Skeletal muscle satellite cell (primary cell): Measurements from ENCODE around the gene EVC.

ENCODE experiments used
- H3K27me3 ChIP-seq: 2 replicates; pipeline ENCODE4 v1.7.0; 2013; ENCODE audit warnings: low read length; ENCODE audit not compliant: control insufficient read depth, insufficient read depth
- H3K36me3 ChIP-seq: 2 replicates; pipeline ENCODE4 v1.7.0; 2013; ENCODE audit warnings: mild to moderate bottlenecking, control low read depth, low read length; ENCODE audit not compliant: insufficient read depth
- H3K4me1 ChIP-seq: 2 replicates; pipeline ENCODE4 v1.7.0; 2013; ENCODE audit warnings: low read length; ENCODE audit not compliant: control insufficient read depth, insufficient read depth
- H3K4me2 ChIP-seq: 2 replicates; pipeline ENCODE4 v1.7.0; 2013; ENCODE audit warnings: mild to moderate bottlenecking, low read length
- H3K4me3 ChIP-seq: 2 replicates; pipeline ENCODE4 v1.7.0; 2013; ENCODE audit warnings: low read length
- H3K9ac ChIP-seq: 2 replicates; pipeline ENCODE4 v1.7.0; 2013; ENCODE audit warnings: mild to moderate bottlenecking, low read depth, low read length, moderate library complexity
- H3K9me3 ChIP-seq: replicated peaks from 2 replicates; pipeline ENCODE4 v1.7.0; 2013; ENCODE audit warnings: mild to moderate bottlenecking, control low read depth, low read length

The EVC gene

DNA sequence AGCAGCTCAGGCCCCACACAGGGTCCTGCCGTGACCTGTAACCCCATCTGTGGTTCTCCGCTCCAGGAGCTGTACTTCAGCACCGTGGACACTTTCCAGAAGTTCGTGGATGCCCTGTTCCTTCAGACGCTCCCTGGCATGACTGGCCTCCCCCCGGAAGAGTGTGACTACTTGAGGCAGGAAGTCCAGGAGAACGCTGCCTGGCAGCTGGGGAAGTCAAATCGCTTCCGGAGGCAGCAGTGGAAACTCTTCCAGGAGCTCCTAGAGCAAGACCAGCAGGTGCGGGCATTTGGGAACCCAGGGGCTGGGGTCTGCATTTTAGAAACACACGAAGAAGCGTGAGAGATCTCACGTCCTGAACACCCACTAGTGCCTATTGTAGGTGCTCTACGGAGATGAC, 72.5 kb downstream of the EVC start:
- Histone ChIP-seq H3K36me3 (peaks cover 74% of the 10 kb centered on the region), H3K4me3 (no peak overlapping the region), H3K27me3 (no peaks in the 10 kb centered on the region), H3K4me2 (no peak overlapping the region), H3K9me3 (no peaks in the 10 kb centered on the region), H3K4me1 (peaks cover 13% of the 10 kb centered on the region), H3K9ac (no peak overlapping the region)

DNA sequence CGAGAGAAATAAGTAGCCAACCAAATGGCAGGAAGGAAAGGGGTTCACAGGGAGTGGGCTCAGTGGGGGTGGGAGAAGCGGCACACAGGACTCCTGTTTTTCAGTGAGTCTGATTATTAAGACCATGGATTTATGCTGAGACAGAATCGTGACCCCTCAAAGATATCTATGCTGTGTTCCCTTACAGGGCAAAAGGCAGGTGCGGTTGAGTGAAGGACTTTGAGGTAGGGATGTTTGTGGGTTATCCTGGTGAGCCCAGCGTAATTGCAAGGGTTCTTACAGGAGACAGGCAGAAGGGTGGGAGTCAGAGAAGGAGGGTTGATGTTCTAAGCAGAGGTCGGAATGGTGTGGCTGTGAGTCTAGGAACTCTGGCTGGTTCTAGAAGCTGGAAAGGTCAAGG, 73.0 kb downstream of the EVC start:
- Histone ChIP-seq H3K9ac (no peak overlapping the region), H3K9me3 (no peaks in the 10 kb centered on the region), H3K4me2 (no peak overlapping the region), H3K27me3 (no peaks in the 10 kb centered on the region), H3K4me3 (no peak overlapping the region), H3K36me3 (peaks cover 78% of the 10 kb centered on the region), H3K4me1 (peaks cover 13% of the 10 kb centered on the region)

DNA sequence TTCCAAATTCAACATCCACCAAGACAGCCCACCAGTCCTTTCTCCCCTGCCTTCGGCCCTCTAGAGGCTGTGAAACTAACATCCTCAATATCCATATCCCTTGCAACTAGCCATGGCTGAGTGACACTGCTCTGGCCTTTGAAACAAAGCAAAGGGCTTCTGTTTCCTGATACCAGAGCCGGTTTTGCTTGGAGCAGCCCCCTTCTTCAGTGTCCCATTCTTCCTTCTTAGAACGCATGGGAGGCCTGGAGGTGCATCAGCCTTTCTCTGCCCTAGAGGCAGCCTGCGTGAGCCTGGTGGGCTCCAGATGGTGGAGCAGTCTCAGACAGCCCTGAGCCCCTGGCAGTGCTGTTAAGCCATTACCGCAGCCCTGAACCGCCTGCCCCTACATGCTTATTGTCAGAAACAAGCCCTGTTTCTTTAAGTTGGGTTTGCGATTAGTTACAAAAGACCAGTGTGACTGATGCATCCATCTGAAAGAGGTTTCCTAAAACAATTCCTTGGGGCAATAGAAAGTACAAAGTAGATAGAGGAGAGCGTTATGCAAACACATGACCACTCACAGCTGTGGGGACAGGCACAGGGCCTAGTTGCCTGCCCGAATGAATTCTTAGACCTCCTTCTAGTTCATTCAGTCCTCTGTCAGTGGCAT, 74.1 kb downstream of the EVC start:
- peaks cover 85% of the 10 kb centered on the region for H3K36me3 ChIP-seq
- no peaks in the 10 kb centered on the region for H3K9me3 ChIP-seq
- peaks cover 13% of the 10 kb centered on the region for H3K4me1 ChIP-seq
- peak overlapping the region; percentile 44 for H3K9ac ChIP-seq
- no peaks in the 10 kb centered on the region for H3K27me3 ChIP-seq
- no peak overlapping the region for H3K4me3 ChIP-seq
- H3K4me2 ChIP-seq, result no peak overlapping the region

DNA sequence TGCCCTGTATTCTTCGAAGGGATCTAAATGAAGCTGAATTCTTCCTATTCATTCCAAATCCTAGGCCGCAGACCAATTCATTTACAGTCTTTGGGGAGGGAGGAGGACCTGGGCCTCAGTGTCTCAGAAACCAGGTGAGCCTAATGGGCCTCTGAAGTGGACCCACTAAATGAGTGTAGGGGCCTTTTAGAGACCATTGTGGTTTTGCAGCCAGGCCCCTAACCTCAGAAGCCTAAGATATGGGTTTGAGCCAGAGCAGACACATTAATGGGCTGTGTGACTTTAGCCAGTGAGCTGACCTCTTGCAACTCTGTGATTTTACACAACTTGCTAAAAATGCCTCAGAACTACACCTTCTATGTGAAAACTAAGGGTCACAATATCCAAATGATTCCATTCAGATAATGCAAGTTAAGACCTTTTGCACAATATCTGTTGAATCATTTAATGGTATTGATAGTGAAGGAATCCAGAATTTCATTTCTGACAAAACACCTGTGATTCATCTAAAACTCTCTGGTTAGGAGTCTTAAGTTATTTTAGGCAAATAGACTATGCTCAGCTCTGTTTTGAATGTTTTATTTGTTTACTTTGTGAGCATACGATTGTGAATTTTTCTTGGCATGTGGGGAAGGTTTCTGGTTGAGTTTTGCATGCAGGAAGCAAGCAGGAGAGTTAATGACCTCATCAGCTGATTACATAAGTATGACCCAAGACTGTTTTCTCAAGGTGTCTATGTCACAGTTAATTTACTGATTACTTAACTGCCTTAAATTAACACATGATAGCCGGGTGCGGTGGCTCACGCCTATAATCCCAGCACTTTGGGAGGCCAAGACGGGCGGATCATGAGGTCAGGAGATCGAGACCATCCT, 75.0 kb downstream of the EVC start:
- Histone ChIP-seq H3K4me1 (peaks cover 13% of the 10 kb centered on the region), H3K9me3 (no peaks in the 10 kb centered on the region), H3K36me3 (peaks cover 81% of the 10 kb centered on the region), H3K9ac (peak overlapping the region; percentile 44), H3K4me2 (no peak overlapping the region), H3K27me3 (no peaks in the 10 kb centered on the region), H3K4me3 (no peak overlapping the region)

DNA sequence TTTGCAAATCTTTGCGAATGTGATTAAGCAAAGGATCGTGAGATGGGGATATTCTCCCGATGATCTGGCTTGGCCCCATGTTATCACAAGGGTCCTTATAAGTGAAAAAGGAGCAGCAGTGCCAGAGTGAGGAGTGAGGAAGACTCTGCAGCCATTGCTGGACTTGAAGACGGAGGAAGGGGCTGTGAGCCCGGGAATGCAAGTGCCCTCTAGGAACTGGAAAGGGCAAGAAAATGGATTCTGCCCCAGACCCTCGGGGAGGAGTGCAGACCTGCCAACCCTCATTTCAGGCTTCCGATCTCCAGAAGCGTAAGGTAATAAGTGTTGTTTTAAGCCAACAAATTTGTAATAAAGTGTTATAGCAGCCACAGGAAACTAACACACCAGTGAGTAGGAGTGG, 76.3 kb downstream of the EVC start:
- peaks cover 84% of the 10 kb centered on the region for H3K36me3 ChIP-seq
- no peak overlapping the region for H3K4me2 ChIP-seq
- no peak overlapping the region for H3K9ac ChIP-seq
- H3K4me1 ChIP-seq, result peaks cover 13% of the 10 kb centered on the region
- no peak overlapping the region for H3K4me3 ChIP-seq
- no peaks in the 10 kb centered on the region for H3K27me3 ChIP-seq
- no peaks in the 10 kb centered on the region for H3K9me3 ChIP-seq

DNA sequence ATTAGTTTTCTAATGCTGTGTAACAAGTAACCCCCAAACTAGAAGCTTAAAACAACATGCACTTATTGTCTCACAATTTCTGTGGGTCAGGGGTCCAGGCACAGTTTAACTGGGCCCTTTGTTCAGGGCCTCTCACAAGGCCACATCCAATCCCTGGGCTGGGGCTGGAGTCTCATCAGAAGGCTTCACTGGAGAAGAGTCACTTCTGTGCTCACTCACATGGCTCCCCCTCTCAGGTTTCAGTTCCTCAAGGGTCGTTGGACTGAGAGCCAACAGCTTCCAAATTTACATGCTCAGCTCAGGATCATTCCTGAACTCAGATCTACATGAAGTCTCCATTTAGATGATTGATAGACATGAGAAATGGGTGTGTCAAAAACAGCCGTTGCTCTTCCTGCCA, 77.1 kb downstream of the EVC start:
- H3K4me2 ChIP-seq, result no peak overlapping the region
- peaks cover 13% of the 10 kb centered on the region for H3K4me1 ChIP-seq
- H3K9me3 ChIP-seq, result no peaks in the 10 kb centered on the region
- no peak overlapping the region for H3K9ac ChIP-seq
- H3K4me3 ChIP-seq, result no peak overlapping the region
- H3K36me3 ChIP-seq, result peaks cover 83% of the 10 kb centered on the region
- H3K27me3 ChIP-seq, result no peaks in the 10 kb centered on the region

DNA sequence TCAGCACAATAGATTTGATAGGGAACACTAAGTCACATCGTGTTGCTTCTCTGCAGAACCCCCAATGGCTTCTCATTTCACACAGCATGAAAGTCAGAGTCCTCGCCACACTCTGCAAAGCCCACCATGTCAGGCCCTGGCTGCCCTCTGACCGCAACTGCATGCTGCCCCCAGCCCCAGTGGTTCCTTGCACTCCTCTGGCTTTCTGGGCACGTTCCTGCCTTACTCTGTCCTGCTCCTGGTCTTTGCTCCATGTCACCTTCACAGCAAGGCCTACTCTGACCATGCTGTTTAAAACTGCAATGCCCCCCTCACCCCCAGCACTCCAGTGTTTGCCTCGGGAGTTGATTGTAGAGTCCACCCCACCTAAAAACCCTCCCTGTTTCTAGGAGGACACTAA, 78.1 kb downstream of the EVC start:
- no peaks in the 10 kb centered on the region for H3K27me3 ChIP-seq
- H3K36me3 ChIP-seq, result peaks cover 81% of the 10 kb centered on the region
- no peaks in the 10 kb centered on the region for H3K9me3 ChIP-seq
- no peak overlapping the region for H3K4me2 ChIP-seq
- H3K4me1 ChIP-seq, result peaks cover 13% of the 10 kb centered on the region
- H3K4me3 ChIP-seq, result no peak overlapping the region
- no peak overlapping the region for H3K9ac ChIP-seq

DNA sequence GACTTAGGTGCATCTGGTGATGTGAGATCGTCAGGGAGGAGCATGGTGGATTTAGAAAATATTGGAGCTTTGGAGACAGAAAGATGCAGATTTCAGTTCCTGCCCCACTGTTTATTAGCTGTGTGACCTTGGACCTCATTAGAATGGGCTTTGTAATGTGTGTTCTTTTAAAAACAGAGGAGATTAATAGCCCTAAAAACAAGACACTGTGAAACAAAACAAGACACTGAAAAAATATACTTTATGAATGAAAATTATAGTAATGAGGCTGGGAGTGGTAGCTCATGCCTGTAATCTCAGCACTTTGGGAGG, 79.5 kb downstream of the EVC start:
- Histone ChIP-seq H3K27me3 (no peaks in the 10 kb centered on the region), H3K36me3 (peaks cover 79% of the 10 kb centered on the region), H3K4me2 (no peak overlapping the region), H3K9me3 (no peaks in the 10 kb centered on the region), H3K4me3 (no peak overlapping the region), H3K4me1 (peaks cover 6% of the 10 kb centered on the region), H3K9ac (no peak overlapping the region)

DNA sequence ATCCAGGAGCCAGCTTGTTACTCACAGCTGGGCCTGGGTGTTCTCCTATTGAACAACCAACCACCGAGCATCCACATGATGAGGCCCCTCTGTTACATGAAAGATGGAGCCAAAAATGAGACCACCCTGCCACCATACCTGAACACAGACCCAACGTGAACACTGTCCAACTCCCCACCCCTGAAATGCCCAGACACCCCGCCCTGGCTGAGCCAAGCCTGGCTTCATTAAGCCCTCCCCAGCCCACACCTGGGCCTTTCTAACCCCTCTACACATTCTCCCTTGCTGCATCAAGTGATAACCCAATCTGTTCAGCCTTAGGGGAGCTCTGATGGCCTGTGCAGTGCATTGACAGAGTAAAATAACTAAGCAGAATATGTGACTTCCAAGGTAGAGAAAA, 80.7 kb downstream of the EVC start:
- H3K9ac ChIP-seq, result no peak overlapping the region
- H3K27me3 ChIP-seq, result no peaks in the 10 kb centered on the region
- peaks cover 85% of the 10 kb centered on the region for H3K36me3 ChIP-seq
- no peak overlapping the region for H3K4me2 ChIP-seq
- H3K4me3 ChIP-seq, result no peak overlapping the region
- H3K9me3 ChIP-seq, result no peaks in the 10 kb centered on the region
- H3K4me1 ChIP-seq, result no peaks in the 10 kb centered on the region

DNA sequence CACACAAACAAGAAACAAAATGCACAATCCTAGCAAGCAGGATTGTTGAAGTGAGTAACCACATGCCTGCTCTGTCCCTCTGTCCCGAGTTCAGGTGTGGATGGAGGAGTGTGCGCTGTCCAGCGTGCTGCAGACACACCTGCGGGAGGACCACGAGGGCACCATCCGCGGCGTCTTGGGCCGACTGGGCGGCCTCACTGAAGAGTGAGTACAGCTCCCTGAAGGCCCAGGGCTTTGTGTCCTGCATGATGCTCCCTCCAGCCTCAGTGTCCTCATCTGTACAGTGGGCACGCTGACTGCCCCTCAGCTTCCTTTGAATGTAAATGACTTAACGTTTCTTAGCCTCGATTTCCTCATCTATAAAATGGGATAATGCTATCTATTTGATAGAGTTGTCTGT, 82.5 kb downstream of the EVC start:
- H3K4me2 ChIP-seq, result no peak overlapping the region
- H3K27me3 ChIP-seq, result no peaks in the 10 kb centered on the region
- H3K9me3 ChIP-seq, result no peaks in the 10 kb centered on the region

DNA sequence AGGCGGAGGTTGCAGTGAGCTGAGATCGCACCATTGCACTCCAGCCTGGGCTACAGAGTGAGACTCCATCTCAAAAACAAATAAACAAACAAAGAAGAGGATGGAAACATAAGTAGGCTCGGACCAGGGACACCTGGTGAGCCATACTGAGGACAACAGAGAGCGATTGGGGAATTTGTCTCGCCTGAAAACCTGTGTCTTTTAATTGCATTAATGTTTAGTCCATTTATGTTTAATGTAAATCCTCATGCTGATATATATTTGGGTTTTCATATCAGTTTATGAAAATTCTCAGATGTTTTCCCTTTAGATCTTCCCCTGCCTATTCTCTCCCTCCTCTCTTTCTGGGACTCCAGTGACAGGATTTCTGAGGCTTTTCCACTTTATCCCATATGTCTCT, 84.6 kb downstream of the EVC start:
- H3K9me3 ChIP-seq, result no peaks in the 10 kb centered on the region
- H3K36me3 ChIP-seq, result peaks cover 88% of the 10 kb centered on the region
- no peak overlapping the region for H3K4me3 ChIP-seq
- no peaks in the 10 kb centered on the region for H3K4me1 ChIP-seq
- no peak overlapping the region for H3K9ac ChIP-seq
- no peaks in the 10 kb centered on the region for H3K27me3 ChIP-seq
- no peak overlapping the region for H3K4me2 ChIP-seq

More for the DNA sequence above, 82.5 kb downstream of the EVC start:
- Histone ChIP-seq H3K9ac (no peak overlapping the region), H3K36me3 (peaks cover 85% of the 10 kb centered on the region), H3K4me3 (no peak overlapping the region), H3K4me1 (no peaks in the 10 kb centered on the region)

DNA sequence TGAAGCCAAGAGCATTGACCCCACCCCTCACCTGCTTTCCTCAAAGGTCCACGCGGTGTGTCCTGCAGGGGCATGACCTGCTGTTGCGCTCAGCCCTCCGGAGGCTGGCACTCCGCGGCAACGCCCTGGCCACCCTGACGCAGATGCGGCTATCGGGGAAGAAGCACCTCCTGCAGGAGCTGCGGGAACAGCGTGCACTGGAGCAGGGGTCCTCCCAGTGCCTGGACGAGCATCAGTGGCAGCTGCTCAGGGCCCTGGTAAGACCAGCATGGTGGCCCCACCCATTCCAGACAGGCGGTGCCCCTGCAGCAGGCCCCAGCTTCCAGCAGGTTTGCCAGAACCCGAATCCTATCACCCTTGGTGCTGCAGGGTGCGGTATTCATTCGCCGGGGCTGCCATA, 86.0 kb downstream of the EVC start:
- no peaks in the 10 kb centered on the region for H3K27me3 ChIP-seq
- H3K9me3 ChIP-seq, result no peaks in the 10 kb centered on the region
- H3K4me3 ChIP-seq, result no peak overlapping the region
- no peak overlapping the region for H3K9ac ChIP-seq
- no peaks in the 10 kb centered on the region for H3K4me1 ChIP-seq
- H3K4me2 ChIP-seq, result no peak overlapping the region
- peaks cover 91% of the 10 kb centered on the region for H3K36me3 ChIP-seq
